GM19043 (cell line): ENCODE measurements around the gene HS1BP3.
A peak's percentile ranks its signal among the peaks of the same experiment; 100 is the strongest.

Source experiments
- ATAC-seq: cut with Tn5 transposase; IDR thresholded peaks from one replicate; pipeline ENCODE4 v1.9.1; 2021; ENCODE audit warnings: low read depth; ENCODE audit not compliant: unreplicated experiment

The HS1BP3 gene

DNA sequence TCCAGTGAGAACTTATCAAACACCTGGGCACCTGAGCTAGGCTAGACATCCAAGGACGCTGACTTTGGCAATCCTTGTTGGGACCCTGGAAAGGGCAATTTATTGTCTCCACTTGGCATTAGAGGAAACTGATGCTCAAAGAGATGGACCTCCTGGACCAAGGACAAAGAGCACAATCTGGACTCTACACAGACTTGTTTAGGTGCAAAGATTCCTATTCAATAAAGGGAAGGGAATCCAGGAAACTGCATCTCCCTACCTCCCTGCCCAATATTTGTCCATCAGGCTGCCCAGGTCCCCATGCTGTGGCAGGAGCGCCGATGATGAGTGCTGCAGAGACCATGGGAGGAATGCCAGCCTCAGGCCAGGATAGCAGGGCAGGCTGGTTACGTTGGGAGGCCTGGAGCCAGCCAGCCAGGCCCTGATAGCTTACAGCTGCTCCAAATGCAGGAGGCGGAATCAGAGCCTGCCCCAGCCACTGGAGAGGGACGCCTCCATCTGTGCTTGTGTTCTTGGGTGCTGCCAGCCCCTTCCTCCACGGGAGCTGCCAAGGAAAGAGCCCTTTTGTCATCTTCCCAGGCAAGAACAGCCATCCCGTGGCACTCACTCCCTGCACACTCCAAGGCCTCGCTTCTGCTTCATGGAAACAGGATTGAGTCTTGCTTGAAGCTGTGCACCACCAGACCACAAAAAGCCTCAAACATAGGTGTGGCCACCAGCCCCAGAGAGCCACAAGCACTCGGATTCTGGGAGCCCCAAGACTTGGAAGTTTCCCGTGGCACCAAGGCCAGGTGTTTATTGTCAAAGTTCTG lies 60.0 kb downstream of the HS1BP3 start:
- no peak for ATAC-seq

GRCh38 chr2:20589975-20590703 lies 60.8 kb downstream of the HS1BP3 start:
- no peak for ATAC-seq

DNA sequence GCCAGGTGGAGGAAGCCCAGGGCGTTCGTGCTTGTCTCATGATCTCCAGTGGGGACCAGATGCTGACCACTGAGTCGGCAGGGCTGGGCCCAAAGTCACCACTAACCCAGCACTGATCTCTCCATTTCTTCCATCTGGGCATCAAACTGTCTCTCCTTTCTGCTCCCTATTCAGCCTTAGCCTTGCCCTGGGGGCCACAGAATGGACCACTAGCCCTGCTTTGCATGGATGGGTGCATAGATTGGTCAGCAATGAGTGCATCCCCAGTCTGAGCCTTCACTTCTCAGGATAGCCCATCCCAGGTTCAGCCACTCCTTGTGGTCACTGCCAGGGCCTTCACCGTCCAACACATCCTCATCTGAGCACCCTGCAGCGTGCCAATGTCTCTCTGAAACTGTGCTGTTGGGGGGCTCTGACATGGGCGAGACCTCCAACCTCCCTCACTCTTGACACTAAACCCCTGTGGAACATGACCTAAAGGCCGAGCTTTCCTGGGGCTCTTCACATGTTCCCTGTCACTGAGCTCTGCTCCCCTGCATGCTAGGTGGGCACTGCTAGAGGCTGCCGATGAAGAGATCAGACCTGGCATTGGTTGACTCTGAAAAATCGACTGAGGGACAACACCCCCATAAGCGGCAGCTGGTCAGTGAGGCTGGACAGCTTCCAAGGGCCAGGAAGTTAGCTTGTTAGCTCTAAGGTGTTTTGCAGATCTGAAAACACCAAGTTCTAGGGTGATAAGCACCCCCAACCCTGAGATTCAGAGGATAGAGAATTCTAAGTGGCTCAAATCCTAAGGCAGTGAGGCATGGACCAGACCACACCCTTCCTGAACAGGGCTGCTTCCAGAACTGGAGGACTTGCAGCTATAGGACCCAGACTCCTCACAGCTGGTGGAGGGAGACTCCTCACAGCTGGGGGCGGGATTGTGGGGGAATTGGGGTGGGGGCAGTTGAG lies 61.7 kb downstream of the HS1BP3 start:
- no peak for ATAC-seq

- ATAC-seq: no peak
Observed at GRCh38 chr2:20585710-20586594, 64.9 kb downstream of the HS1BP3 start.

DNA sequence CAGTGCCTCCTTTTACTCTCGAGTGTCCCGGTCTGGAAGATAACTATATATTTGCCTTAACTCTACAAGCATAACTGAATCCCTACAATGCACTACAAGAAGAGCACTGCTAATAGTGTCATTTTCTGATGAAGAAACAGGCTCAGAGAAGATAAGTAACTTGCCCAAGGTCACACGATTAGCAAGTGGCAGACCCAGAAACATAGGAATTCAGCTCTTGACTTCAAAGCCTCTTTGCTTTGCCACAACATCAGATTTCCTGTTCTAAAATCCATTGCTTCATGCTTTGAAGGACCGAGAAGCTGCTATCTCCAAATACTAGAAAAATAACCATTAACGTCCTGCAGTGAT lies 65.6 kb downstream of the HS1BP3 start:
- ATAC-seq: no peak

DNA sequence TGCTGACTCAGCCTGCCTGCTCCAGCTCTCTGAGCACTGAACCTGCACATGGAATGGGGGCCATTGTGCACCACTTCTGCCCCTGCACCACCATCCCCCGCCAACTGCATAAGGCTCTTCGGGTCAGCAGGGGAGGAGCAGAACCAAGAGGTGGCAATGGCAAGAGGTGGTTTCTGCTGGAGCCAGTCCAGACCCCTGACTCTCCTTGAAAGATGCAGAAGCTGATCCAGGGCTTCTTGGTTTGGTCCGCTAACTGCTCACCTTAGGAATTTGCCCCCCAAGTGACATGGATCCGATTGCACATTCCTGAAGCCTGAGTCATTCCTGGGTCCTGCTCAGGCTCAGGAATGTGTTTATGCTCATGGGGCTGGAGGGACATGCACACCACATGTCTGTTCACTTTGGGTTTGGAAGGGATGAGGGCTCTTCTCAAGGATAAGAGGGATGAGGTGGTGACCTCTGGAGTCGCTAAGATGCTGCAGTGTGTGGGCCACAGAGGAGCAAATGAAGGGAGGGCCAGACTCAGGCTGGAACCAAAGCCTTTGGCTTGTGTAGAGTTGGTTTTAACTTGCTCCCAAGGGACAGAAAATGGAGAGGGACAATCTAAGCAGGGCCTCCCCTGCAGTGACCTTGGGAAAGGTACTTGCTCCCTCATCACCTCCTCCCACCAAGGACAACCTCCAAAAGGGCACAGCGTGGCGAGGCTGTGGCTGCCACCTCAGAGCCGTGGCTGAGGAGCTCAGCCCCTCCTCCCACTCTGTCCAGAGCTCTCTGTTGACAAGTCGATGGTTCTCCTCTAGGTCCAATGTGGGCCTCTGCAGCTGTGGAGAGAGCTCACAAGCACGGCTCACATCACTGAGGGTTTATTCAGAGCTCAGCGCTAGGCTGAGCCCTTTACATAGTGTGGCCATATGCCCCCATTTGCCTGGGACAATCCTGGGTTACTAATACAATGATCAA lies 66.2 kb downstream of the HS1BP3 start:
- no peak for ATAC-seq

GRCh38 chr2:20584045-20584398 lies 66.9 kb downstream of the HS1BP3 start:
- ATAC-seq: no peak

DNA sequence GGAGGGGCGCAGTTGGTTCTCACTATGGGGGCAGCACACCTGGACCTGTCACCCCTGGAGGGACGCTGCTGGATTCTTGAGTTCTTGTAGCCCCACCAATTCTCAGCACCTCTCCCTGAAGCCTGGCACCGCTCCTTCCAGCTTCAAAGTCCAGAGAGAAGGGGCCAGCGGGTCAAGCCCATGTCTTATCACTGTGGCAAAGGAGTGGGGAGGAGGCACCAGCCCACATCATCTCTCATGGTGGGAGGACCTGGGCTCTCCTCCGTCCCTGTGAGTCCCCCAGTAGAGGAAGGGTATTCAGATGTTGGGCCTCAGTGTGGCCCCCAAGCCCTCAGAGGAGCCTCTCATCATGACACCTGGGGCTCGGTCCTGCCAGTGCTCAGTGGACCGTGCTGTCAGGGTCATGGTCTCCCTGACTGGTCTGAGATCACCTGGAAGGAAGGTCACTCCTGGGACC lies 67.4 kb downstream of the HS1BP3 start:
- ATAC-seq: no peak

- no peak for ATAC-seq
Observed at GRCh38 chr2:20582600-20583221, 68.2 kb downstream of the HS1BP3 start.

GRCh38 chr2:20580690-20581437 lies 70.0 kb downstream of the HS1BP3 start:
- ATAC-seq: no peak

DNA sequence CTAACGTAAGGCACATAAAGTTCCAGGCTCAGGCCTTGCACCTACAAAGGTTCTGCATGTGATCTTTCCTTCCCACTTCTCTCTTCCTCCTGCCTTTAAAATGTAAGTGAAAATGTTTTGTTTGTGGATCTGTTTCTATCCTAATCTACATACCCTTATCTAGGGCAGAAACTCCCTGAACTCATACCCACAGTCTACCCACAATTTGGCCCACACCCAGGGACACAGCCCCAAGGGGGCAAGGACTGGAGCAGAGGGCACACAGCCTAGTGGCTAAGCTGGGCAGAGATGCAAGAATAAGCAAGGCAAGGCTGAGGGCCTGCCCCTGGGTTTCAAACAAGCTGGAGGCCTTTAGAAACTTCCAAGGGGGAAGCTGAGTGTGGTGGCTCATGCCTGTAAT lies 71.0 kb downstream of the HS1BP3 start:
- no peak for ATAC-seq

DNA sequence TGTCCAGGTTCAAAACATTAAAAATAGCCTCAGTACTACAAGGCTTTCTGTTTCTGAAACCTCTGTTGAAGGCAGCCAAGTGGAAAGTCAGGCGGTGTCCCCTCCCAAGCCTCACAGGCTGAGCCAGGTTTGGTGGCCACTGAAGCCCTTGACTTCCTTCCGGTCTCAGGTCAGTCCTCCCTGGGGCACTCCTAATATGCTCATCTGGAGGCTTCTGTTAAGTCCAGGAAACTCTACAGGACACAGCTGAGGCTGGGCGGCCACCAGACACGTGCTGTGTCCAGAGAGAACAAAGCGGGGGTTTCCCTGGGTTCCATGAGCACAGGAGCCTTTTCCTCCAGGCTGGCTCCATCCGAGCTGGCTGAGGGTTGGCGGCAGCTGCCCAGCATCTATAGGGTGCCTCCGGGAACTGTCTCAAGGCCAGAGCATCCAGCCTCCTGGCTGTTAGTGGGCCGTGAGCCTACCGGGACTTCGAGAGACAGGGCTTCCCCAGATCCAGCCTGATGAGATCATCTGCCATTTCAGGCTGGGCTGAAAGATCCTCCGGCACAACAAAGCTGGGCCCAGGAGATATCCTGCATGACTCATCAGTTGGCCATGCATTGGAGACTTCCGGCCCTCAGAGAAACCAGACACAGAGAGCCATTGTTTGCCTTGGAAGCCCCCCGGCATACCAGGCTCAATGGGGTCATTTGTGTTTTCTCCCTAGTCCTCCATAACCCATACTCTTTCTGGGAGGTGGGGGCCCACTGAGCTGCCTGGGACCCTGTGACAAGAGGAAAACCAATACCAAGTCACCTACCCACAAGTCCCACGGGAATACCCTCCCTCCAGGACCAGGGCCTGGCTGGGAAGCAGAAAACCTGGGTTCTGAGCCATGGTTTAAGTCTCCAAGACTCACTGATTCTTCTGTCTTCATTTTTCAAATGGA lies 71.7 kb downstream of the HS1BP3 start:
- ATAC-seq: peak; percentile 67

DNA sequence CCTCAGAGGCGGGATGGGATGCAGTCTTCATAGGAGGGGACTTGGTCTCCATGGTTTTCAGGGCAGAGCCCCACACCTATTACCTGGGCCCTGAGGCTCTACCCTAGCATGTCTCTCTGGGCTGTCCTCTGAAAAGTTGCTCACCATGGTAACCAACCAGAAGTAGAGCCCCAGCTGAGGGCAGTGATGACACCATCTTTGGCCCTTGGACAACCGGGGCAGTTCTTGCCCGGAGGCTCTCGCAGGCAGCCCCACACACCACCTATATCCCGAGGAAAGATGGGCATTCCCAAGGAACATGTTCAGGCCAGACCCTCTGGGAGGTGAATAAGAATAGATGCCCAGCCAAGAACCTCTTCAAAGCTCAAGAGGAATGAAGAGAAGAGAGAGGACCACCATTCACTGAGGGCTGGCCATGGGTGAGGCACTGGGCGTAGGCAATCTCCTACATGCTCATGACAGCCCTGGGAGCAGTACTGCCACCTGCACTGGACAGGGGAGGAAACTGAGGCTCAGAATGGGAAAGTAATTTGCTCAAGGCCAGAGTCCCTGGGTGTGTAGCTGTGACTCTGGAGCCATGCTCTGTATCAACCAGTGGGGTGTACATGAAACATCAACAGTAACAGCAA lies 72.5 kb downstream of the HS1BP3 start:
- ATAC-seq: no peak

DNA sequence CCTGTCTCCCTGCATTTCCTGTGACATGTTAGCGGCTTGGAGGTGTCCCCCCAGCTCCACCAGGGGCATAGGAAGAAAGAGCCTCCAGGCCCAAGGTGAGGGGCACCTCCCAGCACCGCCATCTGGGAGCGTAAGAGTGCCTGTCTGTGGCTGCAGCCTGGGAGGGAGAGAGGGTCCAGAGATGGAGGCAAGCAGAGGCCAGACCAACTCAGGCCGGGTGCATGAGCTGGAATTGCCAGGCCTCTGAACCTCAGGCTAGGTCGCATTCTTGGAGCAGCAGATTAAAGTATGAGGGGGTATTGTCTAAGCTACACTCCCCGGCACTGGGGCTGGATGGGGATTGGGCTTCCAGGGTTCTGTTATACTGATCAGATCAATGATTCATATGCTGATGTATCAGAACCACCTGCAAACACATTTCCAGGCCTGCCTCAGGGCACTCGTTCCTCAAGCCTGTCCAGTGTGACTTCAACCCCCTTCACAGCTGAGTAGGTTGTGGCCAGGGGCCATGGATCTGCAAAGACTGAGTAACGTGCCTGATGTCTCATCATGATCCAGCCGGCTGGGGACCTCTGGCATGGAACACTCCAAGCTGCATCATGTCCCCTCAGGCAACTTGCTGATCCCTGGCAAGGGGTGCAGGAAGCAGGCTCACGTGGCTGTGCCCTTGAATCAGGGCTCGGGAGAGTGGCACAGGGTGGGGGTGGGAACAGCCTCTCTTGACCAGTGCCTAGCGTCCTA lies 73.2 kb downstream of the HS1BP3 start:
- ATAC-seq: no peak

DNA sequence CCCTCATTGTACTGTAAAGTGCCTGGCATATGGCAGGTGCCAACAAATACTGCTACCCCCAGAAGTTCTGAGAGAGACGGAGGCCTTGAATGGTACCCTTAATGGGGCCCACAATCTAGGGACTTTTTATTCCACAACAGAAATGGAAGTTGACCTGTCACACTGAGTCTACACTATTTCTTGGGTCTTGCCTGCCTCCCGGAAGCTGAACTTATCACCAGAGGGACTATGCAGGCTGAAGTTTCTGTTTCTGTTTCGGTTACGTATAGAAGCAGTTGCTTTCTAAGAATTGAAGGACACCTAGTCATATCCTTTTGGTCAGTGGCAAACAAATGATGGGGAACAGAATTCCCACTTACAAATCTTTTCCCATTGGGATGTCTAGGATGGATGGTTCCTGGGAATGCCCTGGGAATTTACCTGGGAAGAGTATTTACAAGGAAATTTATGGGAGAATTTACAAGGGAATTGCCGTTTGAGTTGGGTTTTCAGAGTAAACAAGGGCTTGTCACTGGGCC lies 74.2 kb downstream of the HS1BP3 start:
- ATAC-seq: peak; percentile 70
